GM19328 (cell line): ENCODE results near the gene FKBP14.
A peak's percentile ranks its signal among the peaks of the same experiment; 100 is the strongest.

Experiments
- ATAC-seq: cut with Tn5 transposase; IDR thresholded peaks from one replicate; pipeline ENCODE4 v1.9.1; 2021; ENCODE audit warnings: mild to moderate bottlenecking, moderate library complexity; ENCODE audit not compliant: unreplicated experiment

FKBP14 gene

DNA sequence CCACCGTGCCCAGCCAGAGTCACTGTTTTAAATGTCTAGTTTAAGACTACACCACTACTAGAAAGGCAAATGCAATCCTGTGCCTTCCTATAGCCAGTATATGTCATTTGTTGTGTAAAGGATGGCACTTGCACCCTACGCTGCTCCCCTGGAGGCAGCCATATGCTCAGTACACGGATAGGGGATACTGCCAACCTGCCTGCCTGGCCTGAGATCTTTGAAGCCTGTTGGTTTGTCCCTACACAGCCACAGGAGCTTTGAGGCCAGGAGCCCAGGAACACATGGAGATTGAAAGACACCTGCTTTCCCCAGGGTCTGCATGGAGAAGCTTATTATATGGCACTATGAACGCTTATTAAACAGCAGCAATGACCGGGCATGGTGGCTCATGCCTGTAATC lies 34.6 kb downstream of the FKBP14 start:
- ATAC-seq = no peak

DNA sequence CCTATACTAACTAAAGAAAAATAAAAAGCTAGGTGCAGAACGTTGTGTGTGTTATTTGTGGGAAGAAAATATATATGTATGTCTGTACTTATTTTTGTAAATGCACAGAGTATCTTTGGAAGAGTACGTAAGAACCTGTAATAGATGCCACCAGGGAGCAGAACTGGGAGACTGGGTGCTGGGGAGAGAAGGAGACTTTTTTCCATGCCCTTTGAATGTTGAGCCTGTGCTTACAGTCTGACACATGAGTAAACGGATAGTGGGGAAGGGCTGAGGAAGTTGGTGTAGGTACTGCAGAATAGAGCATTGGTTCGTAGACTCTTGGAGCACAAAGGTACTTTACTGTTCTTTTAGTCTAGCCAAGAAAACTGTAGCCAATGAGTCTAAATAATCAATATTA lies 35.6 kb downstream of the FKBP14 start:
- no peak for ATAC-seq

DNA sequence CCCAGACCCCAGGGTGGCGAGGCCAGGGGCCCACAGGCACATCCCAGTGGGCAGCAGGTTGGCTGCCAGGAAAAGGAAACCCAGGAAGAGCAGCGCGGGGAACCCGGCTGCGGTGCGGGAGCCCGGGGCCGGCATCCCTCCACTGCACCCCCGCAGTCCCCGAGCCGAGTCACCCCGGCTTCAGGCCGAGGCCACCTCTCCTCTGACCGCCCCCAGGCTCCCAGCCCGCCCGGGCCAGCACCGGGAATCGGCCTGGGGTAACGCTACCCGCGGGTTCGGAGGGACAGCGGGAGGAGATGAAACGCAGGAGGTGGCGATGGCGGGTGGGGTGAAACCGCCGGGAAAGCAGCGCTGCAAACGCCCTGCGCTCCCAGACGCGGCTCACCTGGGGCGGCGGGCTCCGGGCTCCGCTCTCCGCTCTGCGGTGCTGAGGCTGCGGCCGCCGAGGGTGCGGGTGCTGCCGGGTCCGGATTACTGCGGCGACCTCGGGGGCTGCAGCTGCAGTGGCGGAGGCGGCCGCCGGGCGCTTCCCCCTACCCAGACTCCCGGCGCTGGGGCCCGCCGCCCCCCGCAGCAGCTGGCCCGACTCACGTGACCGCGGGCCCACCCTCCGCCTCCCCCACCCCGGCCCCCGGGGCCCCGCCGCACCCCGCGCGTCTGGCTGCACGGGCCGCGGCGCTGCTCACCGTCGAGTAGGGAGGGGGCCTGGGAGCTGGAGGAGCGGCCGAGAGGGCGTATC lies 37.1 kb downstream of the FKBP14 start, which contains the start of gene SCRN1:
TSS of gene SCRN1 (minus strand) at position 545 of the 739 bp plus-strand sequence. CDS start 20,734 bp downstream, outside the sequence.
- no peak for ATAC-seq

DNA sequence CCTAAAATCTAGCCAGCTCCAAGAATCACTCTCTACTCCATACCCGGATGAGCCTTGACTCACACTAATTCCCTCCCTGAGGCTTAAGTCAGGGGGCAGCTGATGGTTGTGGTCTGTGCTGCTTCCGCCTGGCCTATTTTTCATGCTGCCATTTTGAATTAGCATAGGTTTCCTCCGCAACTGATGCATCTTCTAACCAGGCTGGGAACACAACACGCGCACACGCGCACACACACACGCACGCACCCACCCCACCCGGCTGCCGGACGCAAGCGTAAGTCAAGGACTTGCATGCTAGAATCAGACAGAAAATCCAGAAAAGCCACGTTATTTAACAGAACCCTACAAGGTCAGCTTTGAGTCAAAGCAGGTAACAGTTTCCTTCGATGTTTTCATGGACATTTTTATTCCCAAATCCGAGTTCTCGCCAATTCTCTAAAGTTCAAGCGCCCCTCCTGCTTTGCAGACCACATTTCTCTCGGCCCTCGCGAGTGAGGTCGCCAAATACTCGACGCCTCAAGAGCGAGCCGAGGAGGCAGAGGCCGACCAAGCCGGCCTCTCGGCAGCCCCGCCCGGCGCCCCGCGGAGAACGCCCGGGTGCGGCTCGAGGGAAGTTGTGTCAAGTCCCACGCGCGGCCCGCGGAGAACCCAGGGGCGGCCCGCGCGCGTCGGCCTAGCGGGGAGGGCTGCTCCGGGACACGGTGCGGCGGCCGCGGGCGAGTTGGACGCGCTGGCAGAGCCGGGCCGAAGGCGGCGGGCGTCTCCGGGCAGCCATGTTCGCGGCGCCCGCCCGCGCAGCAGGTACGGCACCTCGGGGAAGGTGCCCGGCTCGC lies 37.9 kb downstream of the FKBP14 start:
- peak; percentile 22 for ATAC-seq

DNA sequence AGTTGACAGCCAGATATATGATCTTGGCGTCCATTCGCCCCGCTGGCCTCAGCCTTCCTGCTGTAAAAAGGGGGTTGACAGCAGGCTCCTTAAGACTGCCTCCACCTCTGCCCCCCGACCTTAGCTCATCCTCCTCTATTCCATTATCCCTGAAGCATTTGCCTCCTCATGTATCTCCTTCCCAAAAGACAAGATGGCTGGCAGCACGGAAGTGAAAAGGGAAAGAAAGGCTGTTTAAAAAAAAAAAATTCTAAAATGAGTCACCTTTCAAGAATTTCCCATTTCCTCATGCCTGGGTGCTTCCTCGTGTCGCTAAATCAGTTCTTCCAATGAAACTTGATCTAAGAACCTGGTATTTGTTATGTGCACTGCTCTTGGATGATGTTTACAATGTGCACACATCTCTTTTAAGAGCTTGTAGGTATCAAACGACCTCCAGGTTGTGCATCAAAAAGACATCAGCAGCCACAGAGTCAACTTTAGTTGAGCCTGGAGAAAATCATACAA lies 38.6 kb downstream of the FKBP14 start:
- no peak for ATAC-seq

DNA sequence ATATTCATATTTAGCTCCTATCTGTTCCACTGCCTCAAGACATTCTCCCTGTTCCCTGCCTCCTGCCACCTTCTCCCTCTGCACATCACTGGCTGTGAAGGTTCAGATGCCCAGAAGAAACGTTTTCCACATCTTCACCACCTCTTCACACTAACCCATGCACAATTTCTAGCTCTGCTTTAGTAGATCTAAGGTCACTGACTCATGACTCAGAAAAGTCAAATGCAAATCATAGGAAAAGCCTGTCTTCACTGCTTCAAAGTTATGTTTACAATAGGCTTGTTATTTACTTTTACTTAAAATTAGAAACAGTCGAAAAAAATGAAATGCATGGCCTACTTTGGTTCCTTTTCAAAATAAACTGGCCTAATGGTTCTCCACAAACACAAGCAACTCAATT lies 39.4 kb downstream of the FKBP14 start:
- no peak for ATAC-seq

DNA sequence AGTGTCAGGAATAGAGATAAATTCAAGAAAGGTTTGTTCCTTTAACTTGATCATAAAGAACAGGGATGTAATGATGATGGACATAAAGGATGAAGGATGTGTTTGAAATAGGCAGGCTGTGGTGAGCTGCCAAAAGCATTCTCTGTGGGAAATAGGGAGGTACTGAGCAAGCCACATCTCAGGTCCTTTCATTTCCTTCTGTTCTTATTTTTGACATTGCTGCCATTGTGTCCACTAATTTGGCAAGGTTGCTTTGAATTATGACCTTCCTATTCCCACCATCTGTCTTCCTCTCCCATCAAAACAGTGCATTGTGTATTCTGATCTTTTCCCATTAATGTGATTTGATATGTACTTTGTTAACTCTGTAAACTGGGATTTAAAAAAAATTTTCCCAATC lies 46.4 kb downstream of the FKBP14 start:
- ATAC-seq = no peak

DNA sequence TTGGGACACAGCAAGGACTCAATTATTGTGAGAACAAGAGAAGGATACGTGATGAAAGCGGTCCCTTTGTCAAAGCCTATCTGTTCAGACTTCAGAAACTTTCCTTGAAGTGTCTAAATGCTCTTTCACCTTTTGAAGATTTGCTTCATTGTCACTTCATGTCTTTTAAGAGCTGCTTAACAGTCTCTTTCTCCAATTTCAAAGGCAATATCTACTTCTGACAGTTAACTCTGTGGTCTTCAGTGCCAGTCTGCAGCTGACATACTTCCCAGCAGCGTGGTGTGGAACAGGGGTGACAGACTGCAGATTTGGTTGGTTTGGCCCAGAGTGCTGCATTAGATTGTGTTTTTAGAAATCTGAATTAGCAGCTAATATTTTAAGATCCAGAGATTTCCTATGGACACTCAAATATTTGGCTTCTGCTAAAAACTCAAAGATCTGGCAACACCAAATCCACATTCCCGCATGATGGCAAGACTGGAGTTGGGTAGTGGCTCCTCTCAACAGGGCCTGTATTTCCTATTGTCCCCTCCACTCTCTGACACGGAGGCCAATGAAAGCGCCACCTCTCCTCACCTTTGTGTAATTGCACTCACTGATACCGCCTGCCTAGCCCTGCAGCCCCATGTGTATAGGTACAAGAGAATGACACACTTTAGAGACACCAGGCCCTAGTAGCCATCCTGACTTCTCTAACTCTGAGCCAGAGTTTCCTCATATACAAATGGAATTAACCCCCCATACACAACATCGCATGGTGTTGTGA lies 48.4 kb downstream of the FKBP14 start:
- no peak for ATAC-seq

DNA sequence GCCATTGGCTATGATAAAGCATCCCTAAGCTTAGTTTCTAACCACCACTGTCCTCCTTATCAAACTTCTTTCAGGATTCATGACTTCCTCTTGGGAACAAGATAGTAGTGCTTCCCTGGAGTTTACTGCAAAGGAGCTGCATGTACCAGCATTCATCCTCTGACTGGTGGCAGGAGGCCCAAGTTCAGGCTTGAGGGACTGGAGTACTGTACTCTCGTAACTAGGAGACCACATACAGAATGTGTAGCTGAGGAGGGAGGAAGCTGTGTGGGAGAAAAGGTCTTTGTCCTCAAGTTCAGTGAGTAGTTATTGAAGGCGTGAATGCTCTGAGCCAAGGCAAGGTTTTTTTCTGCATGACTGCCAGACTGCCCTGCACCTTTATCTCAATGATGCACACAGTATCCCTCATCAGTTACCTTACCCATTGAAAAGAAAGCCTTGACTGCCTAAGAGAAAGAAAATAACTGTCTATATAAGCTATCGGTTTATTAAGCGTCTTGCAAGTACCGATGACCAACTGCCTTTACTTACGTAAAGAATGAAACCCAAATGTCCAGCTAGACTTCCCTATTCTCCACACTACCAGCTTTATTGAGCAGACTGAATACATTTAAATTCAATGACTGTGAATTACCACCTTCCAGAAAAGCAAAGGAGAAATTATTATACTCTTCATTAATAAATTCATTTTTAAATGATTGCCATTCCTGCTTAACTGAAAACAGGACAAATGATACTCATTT lies 49.7 kb downstream of the FKBP14 start:
- ATAC-seq = no peak

DNA sequence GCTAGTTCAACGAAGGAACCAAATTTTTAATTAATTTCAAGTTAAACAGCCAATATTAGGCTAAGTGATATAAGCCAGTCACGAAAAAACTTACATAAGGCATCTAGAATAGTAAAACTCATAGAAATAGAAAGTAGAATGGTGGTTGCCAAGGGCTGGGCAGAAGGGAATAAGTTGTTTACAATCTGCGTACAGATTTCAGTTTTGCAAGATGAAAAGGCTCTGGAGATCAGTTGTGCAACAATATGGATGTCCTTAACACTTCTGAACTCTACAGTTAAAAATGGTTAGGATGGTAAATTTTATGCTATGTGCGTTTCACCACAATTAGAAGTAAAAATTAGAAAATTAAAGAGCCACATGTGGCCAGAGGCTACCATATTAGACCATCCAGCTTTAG lies 50.2 kb downstream of the FKBP14 start:
- no peak for ATAC-seq

DNA sequence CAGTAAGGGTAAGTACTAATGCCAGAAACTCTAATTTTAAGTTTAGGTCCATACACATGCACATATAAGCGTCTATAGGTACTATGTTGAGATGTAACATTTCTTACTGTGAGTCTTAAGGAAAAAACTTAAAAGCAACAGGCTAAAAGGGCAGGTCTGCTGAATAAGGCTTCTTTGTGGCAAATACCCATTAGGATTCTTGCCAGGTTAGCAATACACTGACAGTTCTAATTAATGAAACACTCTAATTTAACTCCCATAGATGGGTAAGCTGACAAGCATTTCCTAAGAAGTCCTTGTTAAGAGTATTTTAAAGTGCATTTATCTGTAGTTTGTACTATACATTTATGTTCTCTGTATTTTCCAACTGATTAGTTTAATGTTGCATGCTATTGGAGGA lies 50.9 kb downstream of the FKBP14 start:
- ATAC-seq = no peak

DNA sequence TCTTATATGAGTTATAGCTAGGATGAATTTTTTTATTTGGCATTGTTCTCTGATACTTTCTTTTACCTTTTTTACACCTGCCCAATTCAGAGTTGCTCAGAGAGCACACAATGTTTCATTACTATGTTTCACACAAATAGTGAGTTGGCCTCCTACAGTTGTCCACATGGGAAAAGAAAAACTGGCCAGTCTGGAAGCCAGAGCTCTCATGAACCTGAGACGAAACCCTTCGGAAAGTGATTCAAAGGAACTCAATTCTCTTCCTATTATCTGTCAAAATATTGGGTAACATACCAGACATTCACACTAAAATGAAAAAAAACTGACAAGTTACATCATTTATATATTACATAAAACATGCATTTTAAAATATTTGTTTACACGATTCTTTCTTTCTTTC lies 52.2 kb downstream of the FKBP14 start:
- ATAC-seq = no peak

DNA sequence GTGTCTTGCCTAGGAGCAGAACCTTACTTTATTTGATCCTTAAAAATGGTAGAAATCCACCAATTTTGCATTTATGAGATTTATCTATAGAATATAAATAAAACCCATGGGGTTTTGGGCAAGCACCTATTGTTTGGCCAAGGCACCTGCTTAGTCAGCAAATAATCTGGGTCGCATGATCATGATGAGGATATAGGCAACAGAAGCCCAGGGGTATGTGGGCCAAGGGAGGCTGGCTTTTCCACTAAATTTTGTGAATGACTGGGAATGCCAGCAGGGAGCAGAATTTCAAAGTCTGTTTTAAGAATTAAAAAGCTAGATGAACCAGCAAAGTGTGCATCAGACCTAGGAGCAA lies 54.2 kb downstream of the FKBP14 start:
- ATAC-seq = no peak

DNA sequence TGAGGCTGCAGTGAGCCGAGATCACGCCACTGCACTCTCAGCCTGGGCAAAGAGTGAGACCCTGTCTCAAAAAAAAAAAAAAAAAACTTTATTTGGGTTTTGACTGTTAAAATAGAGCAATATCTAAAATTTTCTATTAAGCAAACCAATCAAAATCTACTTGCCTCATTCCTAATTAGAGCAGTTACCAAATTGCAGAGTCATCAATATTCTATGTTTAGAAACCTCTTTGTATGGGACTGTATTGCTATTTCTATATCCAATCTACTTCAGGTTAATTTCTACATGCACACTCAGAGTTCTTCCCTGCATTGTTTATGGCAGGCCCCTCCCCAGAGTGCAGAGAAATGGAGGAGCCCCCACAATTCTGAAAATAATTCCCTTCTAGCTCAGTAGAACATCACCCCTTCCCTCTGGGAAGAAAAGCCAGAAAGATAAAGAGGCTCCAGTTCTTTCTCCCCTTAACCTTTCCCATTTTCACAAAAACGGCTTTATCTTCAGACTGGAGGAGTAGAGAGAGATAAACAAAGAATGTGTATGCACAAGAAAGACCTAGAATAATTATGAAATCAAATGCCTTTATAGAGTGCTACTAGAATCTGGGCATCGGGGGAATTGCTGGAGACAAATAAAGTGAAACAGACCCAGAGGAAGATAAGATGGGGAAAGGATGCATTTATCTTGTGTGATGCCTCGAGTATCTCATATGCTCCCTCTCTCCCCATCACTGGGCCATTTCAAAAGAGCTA lies 54.8 kb downstream of the FKBP14 start:
- ATAC-seq = no peak

DNA sequence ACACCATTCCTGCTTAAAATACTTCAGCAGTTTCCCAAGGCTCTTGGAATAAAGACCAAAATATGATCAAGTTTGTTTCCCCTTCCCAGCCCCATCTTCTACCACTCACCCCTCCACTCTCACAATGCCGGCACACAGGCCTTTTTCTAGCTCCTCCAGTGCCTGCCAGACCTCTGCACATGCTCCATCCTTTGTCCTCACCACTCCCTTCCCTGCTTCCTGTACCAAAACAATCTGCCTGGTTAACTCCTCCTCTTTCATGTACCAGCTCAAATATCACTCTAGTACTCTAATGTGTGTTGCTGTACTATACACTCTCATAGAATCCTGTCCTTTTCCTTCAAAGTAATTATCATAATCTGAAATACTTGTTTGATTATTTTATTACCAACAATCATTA lies 56.3 kb downstream of the FKBP14 start:
- ATAC-seq = no peak

DNA sequence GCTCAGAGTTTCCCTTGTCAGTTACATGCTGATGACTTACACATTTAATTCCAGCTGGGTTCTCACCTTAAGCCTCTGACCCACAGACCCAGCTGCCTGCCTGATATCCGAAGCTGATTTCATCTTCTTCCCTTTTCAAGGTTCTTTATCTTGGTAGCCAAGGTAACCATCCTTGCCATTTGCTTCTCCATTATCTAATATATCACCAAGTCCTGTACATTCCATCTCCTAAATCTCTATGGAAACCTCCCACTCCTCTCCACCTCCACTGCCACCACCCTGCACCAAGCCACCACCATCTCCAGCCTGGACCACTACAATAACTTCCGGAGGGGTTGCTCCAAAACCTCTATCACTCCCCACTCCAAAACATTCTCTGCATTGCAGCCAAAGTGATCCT lies 56.8 kb downstream of the FKBP14 start:
- ATAC-seq = no peak

DNA sequence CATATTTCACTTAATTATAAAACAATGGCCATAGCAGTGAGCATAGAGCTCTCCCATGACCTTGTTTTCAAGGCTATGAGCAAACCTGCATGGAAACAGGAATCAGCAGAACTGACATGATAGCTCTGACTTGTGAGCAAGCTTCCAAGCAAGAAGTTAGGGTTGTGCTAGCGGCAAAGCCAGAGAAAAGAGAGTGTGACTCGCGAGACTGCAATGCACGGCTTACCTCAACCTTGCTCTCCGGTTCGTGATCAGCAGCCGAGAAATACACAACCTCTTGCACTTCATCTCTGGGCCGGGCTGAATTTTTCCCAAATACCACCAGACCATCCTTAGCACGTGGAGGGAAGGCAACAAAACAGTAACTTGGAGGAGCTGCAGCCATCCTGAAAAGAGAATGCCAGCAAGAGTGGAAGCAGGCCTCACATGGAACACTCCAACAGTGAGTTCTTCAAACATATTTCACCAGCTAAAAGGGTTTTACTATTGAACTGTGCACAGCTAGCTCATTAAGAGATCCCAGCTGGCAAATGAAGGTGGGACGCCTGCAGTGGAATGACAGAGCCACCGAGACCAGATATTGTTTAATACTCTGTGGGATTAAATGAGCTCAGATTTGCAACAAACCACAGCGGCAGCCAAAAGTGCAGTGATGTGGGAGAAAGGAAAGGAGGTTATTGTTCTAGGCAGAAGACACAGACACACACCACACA lies 57.7 kb downstream of the FKBP14 start:
- ATAC-seq = no peak

DNA sequence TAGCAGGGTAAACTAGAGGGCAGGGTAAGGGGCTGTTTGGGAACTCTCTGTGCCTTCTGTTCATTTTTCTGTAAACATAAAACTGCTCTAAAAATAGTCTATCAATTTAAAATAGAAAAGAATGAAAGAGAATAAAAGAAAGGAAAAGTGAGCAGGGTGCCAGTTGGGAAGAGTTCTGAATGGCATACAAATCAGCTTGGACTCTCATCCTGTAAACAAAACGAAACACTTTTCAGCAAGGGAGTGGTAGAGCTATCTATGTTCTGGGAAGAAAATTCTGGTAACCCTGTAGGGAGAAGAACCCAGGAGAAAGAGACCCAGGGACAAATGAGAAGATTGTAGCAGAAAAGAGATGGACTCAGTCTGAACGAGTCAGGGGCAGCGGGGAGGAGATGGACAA lies 61.5 kb downstream of the FKBP14 start:
- no peak for ATAC-seq

DNA sequence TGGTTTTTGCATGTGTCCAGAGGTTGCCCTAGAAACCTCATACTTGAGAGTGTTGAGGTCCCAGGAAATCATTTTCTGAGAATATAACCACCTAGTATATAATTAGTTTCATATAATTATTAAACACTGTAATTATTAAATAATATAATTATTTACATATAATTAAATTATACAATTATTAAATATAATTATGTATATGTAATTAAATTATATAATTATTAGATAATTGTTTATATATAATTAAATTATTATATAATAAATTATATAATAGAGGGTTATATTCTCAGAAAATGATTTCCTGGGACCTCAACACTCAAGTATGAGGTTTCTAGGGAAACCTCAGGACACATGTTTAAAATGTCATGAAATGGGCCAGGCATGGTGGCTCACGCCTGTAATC lies 64.5 kb downstream of the FKBP14 start:
- ATAC-seq = no peak
